OCI-LY3 (cell line): ENCODE data around the gene ANKRD24.

Source experiments
- EZH2phosphoT487 ChIP-seq: fragments of 200-600 bp; shearing (Covaris generic); IDR thresholded peaks from 2 replicates; pipeline ENCODE4 v1.6.1; 2018; ENCODE audit warnings: antibody characterized with exemption, mixed run types, low read depth
- TF ChIP-seq, protein P1 (sequence below): fragments of 200-600, 300-600 bp; sonication (generic); IDR thresholded peaks from 2 replicates; pipeline ENCODE4 v1.5.1; 2014; ENCODE audit warnings: antibody characterized with exemption, low read length, low read depth

- TF ChIP-seq, protein P1, sequence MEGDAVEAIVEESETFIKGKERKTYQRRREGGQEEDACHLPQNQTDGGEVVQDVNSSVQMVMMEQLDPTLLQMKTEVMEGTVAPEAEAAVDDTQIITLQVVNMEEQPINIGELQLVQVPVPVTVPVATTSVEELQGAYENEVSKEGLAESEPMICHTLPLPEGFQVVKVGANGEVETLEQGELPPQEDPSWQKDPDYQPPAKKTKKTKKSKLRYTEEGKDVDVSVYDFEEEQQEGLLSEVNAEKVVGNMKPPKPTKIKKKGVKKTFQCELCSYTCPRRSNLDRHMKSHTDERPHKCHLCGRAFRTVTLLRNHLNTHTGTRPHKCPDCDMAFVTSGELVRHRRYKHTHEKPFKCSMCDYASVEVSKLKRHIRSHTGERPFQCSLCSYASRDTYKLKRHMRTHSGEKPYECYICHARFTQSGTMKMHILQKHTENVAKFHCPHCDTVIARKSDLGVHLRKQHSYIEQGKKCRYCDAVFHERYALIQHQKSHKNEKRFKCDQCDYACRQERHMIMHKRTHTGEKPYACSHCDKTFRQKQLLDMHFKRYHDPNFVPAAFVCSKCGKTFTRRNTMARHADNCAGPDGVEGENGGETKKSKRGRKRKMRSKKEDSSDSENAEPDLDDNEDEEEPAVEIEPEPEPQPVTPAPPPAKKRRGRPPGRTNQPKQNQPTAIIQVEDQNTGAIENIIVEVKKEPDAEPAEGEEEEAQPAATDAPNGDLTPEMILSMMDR = no peak
- TF ChIP-seq EZH2phosphoT487 = no peak
Measured at GRCh38 chr19:4136680-4137088, 45.8 kb upstream of the ANKRD24 start.
